Right lobe of liver (tissue), 4 donors: ENCODE data around the gene DSTYK.

Source experiments
- CTCF ChIP-seq, 4 donors: fragments of 200-600 bp in 3 of 4; fragments of 450-650 bp in 1 of 4; IDR thresholded peaks; one replicate each; pipeline versions ENCODE4 v1.5.1 to v1.8.0; 2016 to 2022; ENCODE audit warnings: antibody characterized with exemption in 4 of 4, mild to moderate bottlenecking in 2 of 4
- POLR2A ChIP-seq: fragments of 450-650 bp; IDR thresholded peaks from one replicate; pipeline ENCODE4 v1.6.1; 2017; ENCODE audit warnings: antibody characterized with exemption, mild to moderate bottlenecking
- donor health status: DM: no; HTN: no; CAD: no.
- donor health status: DM: no; HTN: no; CAD: no.
- donor health status: DM: no; HTN: yes; CAD: no.

GRCh38 chr1:205128050-205128449, 83.5 kb downstream of the DSTYK start:
- TF ChIP-seq CTCF (IDR thresholded peaks at IDR 0.05) (no peak), POLR2A (no peak)
